ENCODE results near the gene DEFB123.

Gene DEFB123

GRCh38 chr20:31475472-31476293 is 35.3 kb downstream of the DEFB123 start:
- Histone ChIP-seq H2AFZ (ENCODE audit: low read depth, low read length, severe bottlenecking) (no peak overlapping the region), H4K20me1 (ENCODE audit: low read depth, low read length) (no peaks in the 10 kb centered on the region), H3K9ac (ENCODE audit: low read length) (no peak overlapping the region), H3K9me2 (replicated peaks; ENCODE audit: insufficient read depth, low read length) (no peaks in the 10 kb centered on the region), H3K4me2 (ENCODE audit: low read depth, low read length, poor library complexity, severe bottlenecking) (no peak overlapping the region), H3K36me3 (ENCODE audit: low read length) (no peaks in the 10 kb centered on the region), H3K4me3 (ENCODE audit: insufficient read depth, low read length, poor library complexity, severe bottlenecking) (no peak overlapping the region), H3K27ac (ENCODE audit: low read depth, low read length) (no peak overlapping the region), H3K9me3 (ENCODE audit: insufficient read depth, low read length) (no peaks in the 10 kb centered on the region), H3K27me3 (ENCODE audit: low read length) (no peaks in the 10 kb centered on the region), H3F3A (ENCODE audit: insufficient read depth) (0 out of 2 replicates have a peak, but pooled peaks cover 7% of the 10 kb centered on the region), H3K79me2 (ENCODE audit: insufficient read depth, low read length) (no peaks in the 10 kb centered on the region)
- no peak for TF ChIP-seq EZH2phosphoT487 (conservative IDR thresholded peaks at IDR 0.05; ENCODE audit: low read length)
- TF ChIP-seq, protein P1, sequence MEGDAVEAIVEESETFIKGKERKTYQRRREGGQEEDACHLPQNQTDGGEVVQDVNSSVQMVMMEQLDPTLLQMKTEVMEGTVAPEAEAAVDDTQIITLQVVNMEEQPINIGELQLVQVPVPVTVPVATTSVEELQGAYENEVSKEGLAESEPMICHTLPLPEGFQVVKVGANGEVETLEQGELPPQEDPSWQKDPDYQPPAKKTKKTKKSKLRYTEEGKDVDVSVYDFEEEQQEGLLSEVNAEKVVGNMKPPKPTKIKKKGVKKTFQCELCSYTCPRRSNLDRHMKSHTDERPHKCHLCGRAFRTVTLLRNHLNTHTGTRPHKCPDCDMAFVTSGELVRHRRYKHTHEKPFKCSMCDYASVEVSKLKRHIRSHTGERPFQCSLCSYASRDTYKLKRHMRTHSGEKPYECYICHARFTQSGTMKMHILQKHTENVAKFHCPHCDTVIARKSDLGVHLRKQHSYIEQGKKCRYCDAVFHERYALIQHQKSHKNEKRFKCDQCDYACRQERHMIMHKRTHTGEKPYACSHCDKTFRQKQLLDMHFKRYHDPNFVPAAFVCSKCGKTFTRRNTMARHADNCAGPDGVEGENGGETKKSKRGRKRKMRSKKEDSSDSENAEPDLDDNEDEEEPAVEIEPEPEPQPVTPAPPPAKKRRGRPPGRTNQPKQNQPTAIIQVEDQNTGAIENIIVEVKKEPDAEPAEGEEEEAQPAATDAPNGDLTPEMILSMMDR (IDR thresholded peaks at IDR 0.05; ENCODE audit: insufficient read depth, low read length, poor library complexity, severe bottlenecking), result no peak

- no peaks in the 10 kb centered on the region for H3K9me2 ChIP-seq (replicated peaks; ENCODE audit: insufficient read depth, low read length)
- H3K9ac ChIP-seq (ENCODE audit: low read length), result no peak overlapping the region
- H3K36me3 ChIP-seq (ENCODE audit: low read length), result no peaks in the 10 kb centered on the region
- no peak overlapping the region for H2AFZ ChIP-seq (ENCODE audit: low read depth, low read length, severe bottlenecking)
- no peak overlapping the region for H3K4me2 ChIP-seq (ENCODE audit: low read depth, low read length, poor library complexity, severe bottlenecking)
- no peak overlapping the region for H3K4me3 ChIP-seq (ENCODE audit: insufficient read depth, low read length, poor library complexity, severe bottlenecking)
- no peak overlapping the region for H3K27ac ChIP-seq (ENCODE audit: low read depth, low read length)
- H4K20me1 ChIP-seq (ENCODE audit: low read depth, low read length), result no peaks in the 10 kb centered on the region
- no peaks in the 10 kb centered on the region for H3K27me3 ChIP-seq (ENCODE audit: low read length)
- H3K79me2 ChIP-seq (ENCODE audit: insufficient read depth, low read length), result no peaks in the 10 kb centered on the region
- TF ChIP-seq EZH2phosphoT487 (conservative IDR thresholded peaks at IDR 0.05; ENCODE audit: low read length), result no peak
- TF ChIP-seq, protein P1 (IDR thresholded peaks at IDR 0.05; ENCODE audit: insufficient read depth, low read length, poor library complexity, severe bottlenecking), result no peak
- H3F3A ChIP-seq (ENCODE audit: insufficient read depth), result 0 out of 2 replicates have a peak, but pooled peaks cover 7% of the 10 kb centered on the region
- no peaks in the 10 kb centered on the region for H3K9me3 ChIP-seq (ENCODE audit: insufficient read depth, low read length)
Observed at GRCh38 chr20:31476294-31476585, 35.8 kb downstream of the DEFB123 start.

- no peak overlapping the region for H3K27ac ChIP-seq (ENCODE audit: low read depth, low read length)
- H3K4me3 ChIP-seq (ENCODE audit: insufficient read depth, low read length, poor library complexity, severe bottlenecking), result no peak overlapping the region
Observed at GRCh38 chr20:31476643-31477215, 36.3 kb downstream of the DEFB123 start.

More at GRCh38 chr20:31476643-31477215, 36.3 kb downstream of the DEFB123 start:
- no peak overlapping the region for H2AFZ ChIP-seq (ENCODE audit: low read depth, low read length, severe bottlenecking)
- no peak for TF ChIP-seq EZH2phosphoT487 (conservative IDR thresholded peaks at IDR 0.05; ENCODE audit: low read length)
- TF ChIP-seq, protein P1 (IDR thresholded peaks at IDR 0.05; ENCODE audit: insufficient read depth, low read length, poor library complexity, severe bottlenecking), result no peak
- H3F3A ChIP-seq (ENCODE audit: insufficient read depth), result 0 out of 2 replicates have a peak, but pooled peaks cover 7% of the 10 kb centered on the region
- H4K20me1 ChIP-seq (ENCODE audit: low read depth, low read length), result no peaks in the 10 kb centered on the region
- no peaks in the 10 kb centered on the region for H3K36me3 ChIP-seq (ENCODE audit: low read length)
- H3K79me2 ChIP-seq (ENCODE audit: insufficient read depth, low read length), result no peaks in the 10 kb centered on the region
- no peak overlapping the region for H3K4me2 ChIP-seq (ENCODE audit: low read depth, low read length, poor library complexity, severe bottlenecking)
- no peaks in the 10 kb centered on the region for H3K9me3 ChIP-seq (ENCODE audit: insufficient read depth, low read length)
- no peaks in the 10 kb centered on the region for H3K27me3 ChIP-seq (ENCODE audit: low read length)
- H3K9me2 ChIP-seq (replicated peaks; ENCODE audit: insufficient read depth, low read length), result no peaks in the 10 kb centered on the region
- no peak overlapping the region for H3K9ac ChIP-seq (ENCODE audit: low read length)
